ENCODE measurements around the gene CASS4. TPM values are rescaled to one million over a fixed set of nuclear protein-coding genes. Genes with fewer than 3 reads are reported as not detected.

The CASS4 gene
- total RNA-seq, 1 experiment from 2014 or later: 0.15 TPM

DNA sequence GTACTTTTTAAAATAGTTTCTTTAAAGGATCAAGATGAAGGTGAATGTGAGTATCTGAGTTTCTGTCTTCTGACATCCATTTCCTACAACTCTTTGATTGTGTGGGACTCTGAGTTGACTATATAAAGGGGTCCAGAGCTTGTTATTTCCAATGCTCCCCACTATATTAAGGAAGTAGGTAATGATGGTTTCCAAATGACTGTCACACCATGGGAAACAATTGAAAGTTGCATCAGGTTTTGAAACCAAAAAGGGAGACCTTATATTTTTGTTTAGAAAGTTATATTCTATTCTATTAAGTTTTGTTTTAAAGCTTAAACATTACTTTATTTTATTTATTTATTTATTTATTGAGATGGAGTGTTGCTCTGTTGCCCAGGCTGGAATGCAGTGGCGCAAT is 11.2 kb downstream of the CASS4 start:
- ATAC-seq (no peak), DNase-seq (ENCODE audit: low read depth, low spot score) (no peak)
- BruUV-seq (replicated peaks): no TSS peak
- Histone ChIP-seq H3K4me1 (ENCODE audit: control insufficient read depth, insufficient read depth, low read length) (no peaks in the 10 kb centered on the region), H3K4me3 (ENCODE audit: low read depth in 2 of 2, low read length in 2 of 2) (no peak overlapping the region), H3K9me3 (ENCODE audit: control insufficient read depth, insufficient read depth, low read depth, low read length) (no peaks in the 10 kb centered on the region), H3K27ac (ENCODE audit: low read length) (no peak overlapping the region), H3K27me3 (ENCODE audit: control insufficient read depth, insufficient read depth, low read length) (no peaks in the 10 kb centered on the region), H3K36me3 (ENCODE audit: control insufficient read depth, insufficient read depth, low read length) (no peaks in the 10 kb centered on the region)
- ChIA-PET CTCF (no interaction called here), POLR2A (no interaction called here)
- intact Hi-C loops (cut with micrococcal nuclease; ENCODE audit: unreplicated experiment) (no loop called here), in situ Hi-C loops (cut with HindIII; ENCODE audit: low pct_unique_long_range_greater_than_20kb, low sequenced_read_pairs) (no loop called here)
- TF ChIP-seq TCF7L2 (IDR thresholded peaks at IDR 0.05; ENCODE audit: low read depth, low read length) (no peak), SIN3A (IDR thresholded peaks at IDR 0.05; ENCODE audit: borderline replicate concordance, insufficient read depth, low read depth, low read length) (no peak), POLR2AphosphoS5 (IDR thresholded peaks at IDR 0.05; ENCODE audit: low read depth, low read length) (no peak)
- TF ChIP-seq, protein P1, sequence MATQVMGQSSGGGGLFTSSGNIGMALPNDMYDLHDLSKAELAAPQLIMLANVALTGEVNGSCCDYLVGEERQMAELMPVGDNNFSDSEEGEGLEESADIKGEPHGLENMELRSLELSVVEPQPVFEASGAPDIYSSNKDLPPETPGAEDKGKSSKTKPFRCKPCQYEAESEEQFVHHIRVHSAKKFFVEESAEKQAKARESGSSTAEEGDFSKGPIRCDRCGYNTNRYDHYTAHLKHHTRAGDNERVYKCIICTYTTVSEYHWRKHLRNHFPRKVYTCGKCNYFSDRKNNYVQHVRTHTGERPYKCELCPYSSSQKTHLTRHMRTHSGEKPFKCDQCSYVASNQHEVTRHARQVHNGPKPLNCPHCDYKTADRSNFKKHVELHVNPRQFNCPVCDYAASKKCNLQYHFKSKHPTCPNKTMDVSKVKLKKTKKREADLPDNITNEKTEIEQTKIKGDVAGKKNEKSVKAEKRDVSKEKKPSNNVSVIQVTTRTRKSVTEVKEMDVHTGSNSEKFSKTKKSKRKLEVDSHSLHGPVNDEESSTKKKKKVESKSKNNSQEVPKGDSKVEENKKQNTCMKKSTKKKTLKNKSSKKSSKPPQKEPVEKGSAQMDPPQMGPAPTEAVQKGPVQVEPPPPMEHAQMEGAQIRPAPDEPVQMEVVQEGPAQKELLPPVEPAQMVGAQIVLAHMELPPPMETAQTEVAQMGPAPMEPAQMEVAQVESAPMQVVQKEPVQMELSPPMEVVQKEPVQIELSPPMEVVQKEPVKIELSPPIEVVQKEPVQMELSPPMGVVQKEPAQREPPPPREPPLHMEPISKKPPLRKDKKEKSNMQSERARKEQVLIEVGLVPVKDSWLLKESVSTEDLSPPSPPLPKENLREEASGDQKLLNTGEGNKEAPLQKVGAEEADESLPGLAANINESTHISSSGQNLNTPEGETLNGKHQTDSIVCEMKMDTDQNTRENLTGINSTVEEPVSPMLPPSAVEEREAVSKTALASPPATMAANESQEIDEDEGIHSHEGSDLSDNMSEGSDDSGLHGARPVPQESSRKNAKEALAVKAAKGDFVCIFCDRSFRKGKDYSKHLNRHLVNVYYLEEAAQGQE (IDR thresholded peaks at IDR 0.05; ENCODE audit: insufficient read depth in 1 of 2, low read depth in 2 of 2, low read length in 1 of 2): no peak
- TF ChIP-seq, protein P2, sequence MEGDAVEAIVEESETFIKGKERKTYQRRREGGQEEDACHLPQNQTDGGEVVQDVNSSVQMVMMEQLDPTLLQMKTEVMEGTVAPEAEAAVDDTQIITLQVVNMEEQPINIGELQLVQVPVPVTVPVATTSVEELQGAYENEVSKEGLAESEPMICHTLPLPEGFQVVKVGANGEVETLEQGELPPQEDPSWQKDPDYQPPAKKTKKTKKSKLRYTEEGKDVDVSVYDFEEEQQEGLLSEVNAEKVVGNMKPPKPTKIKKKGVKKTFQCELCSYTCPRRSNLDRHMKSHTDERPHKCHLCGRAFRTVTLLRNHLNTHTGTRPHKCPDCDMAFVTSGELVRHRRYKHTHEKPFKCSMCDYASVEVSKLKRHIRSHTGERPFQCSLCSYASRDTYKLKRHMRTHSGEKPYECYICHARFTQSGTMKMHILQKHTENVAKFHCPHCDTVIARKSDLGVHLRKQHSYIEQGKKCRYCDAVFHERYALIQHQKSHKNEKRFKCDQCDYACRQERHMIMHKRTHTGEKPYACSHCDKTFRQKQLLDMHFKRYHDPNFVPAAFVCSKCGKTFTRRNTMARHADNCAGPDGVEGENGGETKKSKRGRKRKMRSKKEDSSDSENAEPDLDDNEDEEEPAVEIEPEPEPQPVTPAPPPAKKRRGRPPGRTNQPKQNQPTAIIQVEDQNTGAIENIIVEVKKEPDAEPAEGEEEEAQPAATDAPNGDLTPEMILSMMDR (IDR thresholded peaks at IDR 0.05): no peak

DNA sequence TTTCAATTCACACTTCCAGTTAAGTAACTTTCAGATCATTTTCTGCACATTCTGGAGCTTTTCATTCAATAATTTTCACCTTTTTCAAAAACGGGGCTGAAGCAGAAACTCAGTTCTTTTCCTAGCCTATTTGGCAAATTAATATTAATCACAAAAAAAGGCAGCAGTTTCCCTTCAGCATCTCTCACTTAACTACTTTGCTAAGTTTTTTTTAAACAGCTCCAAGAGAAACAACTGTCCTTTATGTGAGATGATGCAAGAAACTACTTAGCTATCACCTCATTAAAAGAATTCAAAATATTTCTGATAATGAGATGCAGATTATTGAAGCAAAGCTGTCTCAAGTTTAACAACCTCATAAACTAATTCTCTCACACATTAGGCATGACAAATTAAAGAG is 11.8 kb downstream of the CASS4 start:
- POLR2A ChIA-PET: interaction anchor here (0.6 to 0.7 kb wide), 2 partner anchors 14 to 45 kb away, joined by 4 to 13 read pairs; no protein-coding TSS in a partner anchor
- ATAC-seq (no peak), DNase-seq (ENCODE audit: low read depth, low spot score) (no peak)
- no peaks in the 10 kb centered on the region for H3K9me3 ChIP-seq (ENCODE audit: control insufficient read depth, insufficient read depth, low read depth, low read length)
- intact Hi-C loops (cut with micrococcal nuclease; ENCODE audit: unreplicated experiment) (no loop called here), in situ Hi-C loops (cut with HindIII; ENCODE audit: low pct_unique_long_range_greater_than_20kb, low sequenced_read_pairs) (no loop called here)
- no peak overlapping the region for H3K4me3 ChIP-seq (ENCODE audit: low read depth in 2 of 2, low read length in 2 of 2)
- CTCF ChIA-PET: no interaction called here
- H3K36me3 ChIP-seq (ENCODE audit: control insufficient read depth, insufficient read depth, low read length): no peaks in the 10 kb centered on the region
- no peaks in the 10 kb centered on the region for H3K4me1 ChIP-seq (ENCODE audit: control insufficient read depth, insufficient read depth, low read length)
- BruUV-seq (replicated peaks): no TSS peak
- H3K27ac ChIP-seq (ENCODE audit: low read length): no peak overlapping the region
- no peaks in the 10 kb centered on the region for H3K27me3 ChIP-seq (ENCODE audit: control insufficient read depth, insufficient read depth, low read length)
- TF ChIP-seq SIN3A (IDR thresholded peaks at IDR 0.05; ENCODE audit: borderline replicate concordance, insufficient read depth, low read depth, low read length) (no peak), POLR2AphosphoS5 (IDR thresholded peaks at IDR 0.05; ENCODE audit: low read depth, low read length) (no peak)
- TF ChIP-seq, protein P1 (IDR thresholded peaks at IDR 0.05; ENCODE audit: insufficient read depth in 1 of 2, low read depth in 2 of 2, low read length in 1 of 2): no peak

All from Panc1 (cell line).